ENCODE data around the gene TEX35.
A peak's percentile ranks its signal among the peaks of the same experiment; 100 is the strongest.
"Not testable (repeated sequence)": the region's sequence is repeated elsewhere in the genome, so short reads cannot be mapped to it uniquely, and the experiment has no call there.

Gene TEX35

GRCh38 chr1:178542554-178543289, 29.8 kb downstream of the TEX35 start:
- DNase-seq, result peak; percentile 57 to 84

GRCh38 chr1:178543290-178543607, 30.3 kb downstream of the TEX35 start:
- no peak for DNase-seq

GRCh38 chr1:178544531-178544930, 31.6 kb downstream of the TEX35 start:
- DNase-seq, result no peak

GRCh38 chr1:178548108-178548507, 35.2 kb downstream of the TEX35 start:
- DNase-seq, result no peak

GRCh38 chr1:178551307-178551706, 38.4 kb downstream of the TEX35 start:
- DNase-seq, result no peak

- no peak for DNase-seq
Measured at GRCh38 chr1:178551940-178552339, 39.0 kb downstream of the TEX35 start.

GRCh38 chr1:178552856-178553255, 39.9 kb downstream of the TEX35 start:
- no peak for DNase-seq

- not testable (repeated sequence) for DNase-seq
Measured at GRCh38 chr1:178554351-178554750, 41.4 kb downstream of the TEX35 start.

GRCh38 chr1:178555613-178556012, 42.7 kb downstream of the TEX35 start:
- not testable (repeated sequence) for DNase-seq

- not testable (repeated sequence) for DNase-seq
Measured at GRCh38 chr1:178558816-178559215, 45.9 kb downstream of the TEX35 start.

GRCh38 chr1:178560871-178561376, 48.0 kb downstream of the TEX35 start:
- no peak for DNase-seq

GRCh38 chr1:178563099-178563820, 50.4 kb downstream of the TEX35 start:
- DNase-seq, result no peak

GRCh38 chr1:178564086-178564782, 51.3 kb downstream of the TEX35 start:
- DNase-seq, result no peak

GRCh38 chr1:178564783-178565180, 51.9 kb downstream of the TEX35 start:
- DNase-seq, result no peak

GRCh38 chr1:178565586-178565985, 52.7 kb downstream of the TEX35 start:
- DNase-seq, result no peak

- no peak for DNase-seq
Measured at GRCh38 chr1:178566187-178566586, 53.3 kb downstream of the TEX35 start.

GRCh38 chr1:178571807-178572206, 58.9 kb downstream of the TEX35 start:
- DNase-seq, result no peak

Data from hippocampal formation (tissue), 2 donors.